ENCODE measurements around the gene KRT75. TPM values are rescaled to one million over a fixed set of nuclear protein-coding genes. Genes with fewer than 3 reads are reported as not detected.

Gene KRT75
- total RNA-seq, 4 donors from 2014 or later: 0.44 TPM; not detected in 3

GRCh38 chr12:52391618-52392002 lies 42.6 kb downstream of the KRT75 start:
- no peaks in the 10 kb centered on the region for H3K36me3 ChIP-seq
- intact Hi-C loops (cut with DNase I): loop anchor here (10.0 kb wide), 1 partner anchor 103 kb away; the partner anchor contains the start of gene KRT6A
- no peak for DNase-seq
- H3K27ac ChIP-seq: peak overlapping the region in 1 of 4 donors; percentile 4
- peaks cover 0 to 5% (median 0%) of the 10 kb centered on the region in 4 donors for H3K27me3 ChIP-seq
- WGBS, 2 donors: 21 to 29% methylated on average over 1 to 4 of the region's 4 CpGs
- H3K4me3 ChIP-seq: no peak overlapping the region
- H3K4me1 ChIP-seq: peaks cover 6 to 60% (median 39%) of the 10 kb centered on the region in 3 donors
- TF ChIP-seq POLR2A (IDR thresholded peaks at IDR 0.05): no peak
- no peak for TF ChIP-seq CTCF (IDR thresholded peaks at IDR 0.05)
- H3K9me3 ChIP-seq: no peaks in the 10 kb centered on the region

GRCh38 chr12:52390739-52391617 lies 43.2 kb downstream of the KRT75 start:
- intact Hi-C loops (cut with DNase I): loop anchor here (10.0 kb wide), 1 partner anchor 104 kb away; the partner anchor contains the start of gene KRT6A
- H3K36me3 ChIP-seq: no peaks in the 10 kb centered on the region
- no peak overlapping the region for H3K4me3 ChIP-seq
- no peaks in the 10 kb centered on the region for H3K9me3 ChIP-seq
- DNase-seq: no peak
- WGBS, 2 donors: 72% methylated on average over 8 of the region's 11 CpGs; no CpG with 5 or more reads in 1 of the 2 donors
- peak overlapping the region in 3 of 4 donors; percentile 25 to 54 (median 26) for H3K27ac ChIP-seq
- TF ChIP-seq CTCF (IDR thresholded peaks at IDR 0.05): peak in 5 of 6 experiments; percentile 34 to 82 (median 60)
- TF ChIP-seq POLR2A (IDR thresholded peaks at IDR 0.05): no peak
- peaks cover 6 to 54% (median 35%) of the 10 kb centered on the region in 3 donors for H3K4me1 ChIP-seq
- peaks cover 0 to 5% (median 0%) of the 10 kb centered on the region in 4 donors for H3K27me3 ChIP-seq

- intact Hi-C loops (cut with DNase I): loop anchor here (10.0 kb wide), 2 partner anchors 105 to 185 kb away; partner anchors contain the start of genes KRT6A and KRT74
- no peak for DNase-seq
- H3K4me3 ChIP-seq: no peak overlapping the region
- no peaks in the 10 kb centered on the region for H3K9me3 ChIP-seq
- peaks cover 6 to 51% (median 34%) of the 10 kb centered on the region in 3 donors for H3K4me1 ChIP-seq
- H3K27ac ChIP-seq: peak overlapping the region; percentile 5 to 54 (median 30)
- H3K36me3 ChIP-seq: no peaks in the 10 kb centered on the region
- WGBS, 2 donors: 29 to 36% methylated on average over 6 of the region's 9 CpGs
- no peak for TF ChIP-seq CTCF (IDR thresholded peaks at IDR 0.05)
- no peak for TF ChIP-seq POLR2A (IDR thresholded peaks at IDR 0.05)
- H3K27me3 ChIP-seq: peaks cover 0 to 5% (median 0%) of the 10 kb centered on the region in 4 donors
Observed at GRCh38 chr12:52389313-52390207, 44.6 kb downstream of the KRT75 start.

- intact Hi-C loops (cut with DNase I): loop anchor here (10.0 kb wide), 1 partner anchor 187 kb away; the partner anchor contains the start of gene KRT74
- H3K27ac ChIP-seq: no peak overlapping the region
- no peak overlapping the region for H3K4me3 ChIP-seq
- peaks cover 0 to 5% (median 0%) of the 10 kb centered on the region in 4 donors for H3K27me3 ChIP-seq
- H3K9me3 ChIP-seq: no peaks in the 10 kb centered on the region
- TF ChIP-seq POLR2A (IDR thresholded peaks at IDR 0.05) (no peak), CTCF (IDR thresholded peaks at IDR 0.05) (no peak)
- WGBS, 2 donors: 55 to 69% methylated on average over 2 of the region's 2 CpGs
- H3K4me1 ChIP-seq: peaks cover 6 to 51% (median 34%) of the 10 kb centered on the region in 3 donors
- no peak for DNase-seq
- no peaks in the 10 kb centered on the region for H3K36me3 ChIP-seq
Observed at GRCh38 chr12:52387859-52388258, 46.3 kb downstream of the KRT75 start.
